GM12878 (cell line): ENCODE data around the gene NPIPB8. TPM values are rescaled to one million over a fixed set of nuclear protein-coding genes. Genes with fewer than 3 reads are reported as not detected.
"Not testable (repeated sequence)": the region's sequence is repeated elsewhere in the genome, so short reads cannot be mapped to it uniquely, and the experiment has no call there.

Experiments
- ATAC-seq: fragments of 200-7000 bp; cut with Tn5 transposase; 3 replicates; pipeline ENCODE4 v1.9.1; 2020; ENCODE audit warnings: mild to moderate bottlenecking, moderate library complexity
- BruUV-seq: library from RNA; stranded (reverse); fragments of 400-500 nt; replicated peaks from 2 replicates; lab custom pipeline; 2021; lab: Mats Ljungman, UMichigan
- CTCF ChIA-PET: fragments of 300-600 bp; sonication (Branson Sonifier 250); formaldehyde crosslinking; extraction: SDS; loops from one replicate; lab custom pipeline; 2021; ENCODE audit warnings: inconsistent platforms; lab: Yijun Ruan, JAX
- POLR2A ChIA-PET: fragments of 350-600 bp; formaldehyde crosslinking; extraction: SDS; loops from one replicate; lab custom pipeline; 2021; ENCODE audit warnings: inconsistent platforms; lab: Charles Lee
- RAD21 ChIA-PET: fragments of 300-600 bp; sonication (Branson Sonifier 250); formaldehyde crosslinking; loops from one replicate; lab custom pipeline; 2023; ENCODE audit warnings: antibody characterized with exemption; ENCODE audit not compliant: unreplicated experiment; lab: Charles Lee
- SMC1A ChIA-PET: fragments of 300-600 bp; sonication (Branson Sonifier 250); formaldehyde crosslinking; loops from one replicate; lab custom pipeline; 2023; ENCODE audit not compliant: unreplicated experiment, uncharacterized antibody; lab: Charles Lee
- DNase-seq: peaks from one replicate; pipeline ENCODE4 v3.0.0-alpha.2; 2011; ENCODE audit warnings: low read depth, low spot score
- FAIRE-seq: peaks from 3 replicates; lab custom pipeline; 2011; peaks lifted over from hg19 to GRCh38; lab: Jason Lieb, UNC
- H2AFZ ChIP-seq: 2 replicates; pipeline ENCODE4 v1.6.0; 2011; ENCODE audit warnings: low read depth, low read length, control low read depth; ENCODE audit not compliant: control insufficient read depth
- H3K27ac ChIP-seq: 2 replicates; pipeline ENCODE4 v1.5.1; 2011; ENCODE audit warnings: control low read depth; ENCODE audit not compliant: control insufficient read depth, insufficient read depth
- H3K27me3 ChIP-seq, 2 experiments: replicated peaks in 1 of 2; 2 replicates each; pipeline versions ENCODE4 v1.6.0 to v1.6.1; 2011; ENCODE audit warnings: low read length in 1 of 2; ENCODE audit not compliant: control insufficient read depth in 2 of 2, insufficient read depth in 2 of 2
- H3K36me3 ChIP-seq, 2 experiments: 2 replicates each; pipeline ENCODE4 v1.5.1; 2011; ENCODE audit warnings: low read length in 1 of 2; ENCODE audit not compliant: control insufficient read depth in 2 of 2, insufficient read depth in 2 of 2
- H3K4me1 ChIP-seq: 2 replicates; pipeline ENCODE4 v1.6.1; 2011; ENCODE audit warnings: mild to moderate bottlenecking, low read length, moderate library complexity, mixed read lengths; ENCODE audit not compliant: control insufficient read depth, insufficient read depth
- H3K4me2 ChIP-seq: 2 replicates; pipeline ENCODE4 v1.6.0; 2011; ENCODE audit warnings: control low read depth; ENCODE audit not compliant: control insufficient read depth, insufficient read depth
- H3K4me3 ChIP-seq: fragments of 200-600 bp; sonication (generic); 2 replicates; pipeline ENCODE4 v1.5.1; 2016
- H3K79me2 ChIP-seq: 2 replicates; pipeline ENCODE4 v1.6.0; 2011; ENCODE audit warnings: low read length; ENCODE audit not compliant: control insufficient read depth, insufficient read depth
- H3K9ac ChIP-seq: 2 replicates; pipeline ENCODE4 v1.8.0; 2011; ENCODE audit warnings: low read length, control low read depth, mixed read lengths; ENCODE audit not compliant: control insufficient read depth, insufficient read depth
- H3K9me3 ChIP-seq: replicated peaks from 3 replicates; pipeline ENCODE4 v1.5.1; 2011; ENCODE audit warnings: mild to moderate bottlenecking, low read length; ENCODE audit not compliant: control insufficient read depth, insufficient read depth
- H4K20me1 ChIP-seq: 2 replicates; pipeline ENCODE4 v1.6.0; 2011; ENCODE audit not compliant: control insufficient read depth, insufficient read depth
- CTCF ChIP-seq, 3 experiments: IDR thresholded peaks in 2 of 3; conservative IDR thresholded peaks in 1 of 3; 2 replicates each; pipeline ENCODE4 v1.5.1; 2011; ENCODE audit warnings: low read depth in 3 of 3, low read length in 3 of 3, mild to moderate bottlenecking in 3 of 3, control low read depth in 2 of 3, moderate library complexity in 2 of 3, inconsistent platforms in 1 of 3, mixed read lengths in 1 of 3; ENCODE audit not compliant: control insufficient read depth in 2 of 3, insufficient read depth in 1 of 3; ENCODE audit errors: extremely low read depth in 1 of 3
- RAD21 ChIP-seq: IDR thresholded peaks from 2 replicates; pipeline ENCODE4 v1.6.1; 2011; ENCODE audit warnings: mild to moderate bottlenecking, low read depth, low read length, moderate library complexity; ENCODE audit not compliant: insufficient read depth
- RELA ChIP-seq: fragments of 450-650 bp; IDR thresholded peaks from 2 replicates; pipeline ENCODE4 v1.8.0; 2014; ENCODE audit warnings: borderline replicate concordance; ENCODE audit not compliant: partially characterized antibody
- SMC3 ChIP-seq: IDR thresholded peaks from 2 replicates; pipeline ENCODE4 v1.6.1; 2011; ENCODE audit warnings: low read length, improper control_type of control experiment, borderline replicate concordance
- WGBS: methylation state at CpG from one replicate; pipeline ENCODE4 v1.1.6; 2016; ENCODE audit warnings: low lambda C conversion rate; ENCODE audit not compliant: insufficient replicate concordance, insufficient coverage; ENCODE audit errors: missing lambda C conversion rate; 5-methylcytosine and 5-hydroxymethylcytosine counted together
- in situ Hi-C: fragments of 300-500 bp; cut with MboI; formaldehyde crosslinking; loops from 9 replicates; pipeline ENCODE4 v1.14.3; 2018; ENCODE audit warnings: mixed read lengths
- intact Hi-C: fragments of 100-400 bp; cut with micrococcal nuclease; formaldehyde crosslinking; loops from one replicate; pipeline ENCODE4 v1.14.2; 2022; ENCODE audit not compliant: unreplicated experiment
- polyA plus RNA-seq, 11 experiments: library from polyadenylated mRNA; depleted of rRNA in 4 of 11; unstranded in 6 of 11; stranded (reverse) in 5 of 11; fragments of >200 nt; fragmentation: Nextera tagmentation in 4 of 11; fragmentation: Illumina TruSeq in 1 of 11; extraction: Ambion mirVana in 4 of 11; extraction: Trizol in 1 of 11; gene quantifications; 1 replicate in 1 of 11; 2 replicates in 10 of 11; pipeline versions ENCODE4 v1.2.1 to v1.2.3, GENCODE V29; 2011 to 2016; ENCODE audit warnings: inconsistent platforms in 2 of 11, missing spikeins in 2 of 11, low read depth in 1 of 11
- total RNA-seq, 4 experiments: library from RNA; depleted of rRNA in 3 of 4; stranded (reverse); fragments of >200 nt in 3 of 4; fragmentation: Illumina TruSeq in 1 of 4; extraction: Trizol in 1 of 4; gene quantifications; 2 replicates each; pipeline versions ENCODE4 v1.2.1 to v1.2.3, GENCODE V29; 2013 to 2021

The NPIPB8 gene
- total and polyA plus RNA-seq, 10 of the 15 experiments (the other 5 are each of a cell fraction or from before 2014, with no cell fraction given): 0.03 to 1.2 (median 0.56) TPM; not detected in 5

- CTCF ChIA-PET: interaction anchor here (0.8 to 2.1 kb wide), 7 partner anchors 36 to 290 kb away, joined by 3 to 4 read pairs (median 3); partner anchors contain the start of gene NPIPB7
- H2AFZ ChIP-seq, POLR2A ChIA-PET, H3K9me3 ChIP-seq, H3K4me2 ChIP-seq, H3K27ac ChIP-seq, intact Hi-C loops, H3K79me2 ChIP-seq, H3K9ac ChIP-seq, in situ Hi-C loops, H4K20me1 ChIP-seq, H3K4me1 ChIP-seq, H3K27me3 ChIP-seq, FAIRE-seq, BruUV-seq, H3K36me3 ChIP-seq, DNase-seq, H3K4me3 ChIP-seq: not testable (repeated sequence)
- TF ChIP-seq RAD21 (peak; percentile 54), RELA (peak; percentile 19), SMC3 (peak; percentile 24; the same call in 1 of the 2 replicates), CTCF (IDR thresholded peaks at IDR 0.05 in 2 of 3, conservative IDR thresholded peaks at IDR 0.05 in 1 of 3; ENCODE audit: control insufficient read depth in 2 of 3, extremely low read depth in 1 of 3, insufficient read depth in 1 of 3, low read depth in 3 of 3, low read length in 3 of 3) (peak; percentile 44 to 58 (median 46))
- SMC1A ChIA-PET: interaction anchor here (1.5 kb wide), 1 partner anchor 56 kb away, joined by 3 read pairs; no protein-coding TSS in a partner anchor
- peak; percentile 49 for ATAC-seq
- RAD21 ChIA-PET: interaction anchor here (0.6 to 1.5 kb wide), 2 partner anchors 61 to 291 kb away, joined by 3 to 7 read pairs; partner anchors contain the start of gene SGF29
- 36% methylated on average over 17 of the region's 24 CpGs for WGBS
Measured at GRCh38 chr16:28615486-28616223, 22.2 kb upstream of the NPIPB8 start.

GRCh38 chr16:28616224-28616577 lies 21.7 kb upstream of the NPIPB8 start:
- POLR2A ChIA-PET, intact Hi-C loops, H2AFZ ChIP-seq, H3K4me1 ChIP-seq, BruUV-seq, H3K79me2 ChIP-seq, H3K27ac ChIP-seq, in situ Hi-C loops, H3K9ac ChIP-seq, ATAC-seq, DNase-seq, H3K4me2 ChIP-seq, FAIRE-seq, H3K9me3 ChIP-seq, H3K36me3 ChIP-seq, H4K20me1 ChIP-seq, H3K27me3 ChIP-seq, H3K4me3 ChIP-seq: not testable (repeated sequence)
- ChIA-PET RAD21 (interaction anchor here (0.6 to 1.5 kb wide), 2 partner anchors 61 to 292 kb away, joined by 3 to 7 read pairs; partner anchors contain the start of gene SGF29), SMC1A (interaction anchor here (1.5 kb wide), 1 partner anchor 57 kb away, joined by 3 read pairs; no protein-coding TSS in a partner anchor), CTCF (interaction anchor here (0.8 to 2.1 kb wide), 7 partner anchors 36 to 291 kb away, joined by 3 to 4 read pairs (median 3); partner anchors contain the start of gene NPIPB7)
- 47% methylated on average over 7 of the region's 7 CpGs for WGBS
